K562 (cell line): Measurements from ENCODE around the gene PIH1D1. TPM values are rescaled to one million over a fixed set of nuclear protein-coding genes. Genes with fewer than 3 reads are reported as not detected.

Source experiments
- CBFB ChIP-seq: sonication (generic); formaldehyde crosslinking; IDR thresholded peaks from 2 replicates; pipeline ENCODE4 v1.4.0; 2020; ENCODE audit warnings: mild to moderate bottlenecking, missing genetic modification reagents
- CHD2 ChIP-seq: IDR thresholded peaks from 2 replicates; pipeline ENCODE4 v1.6.1; 2011; ENCODE audit warnings: low read depth, low read length
- DDX20 ChIP-seq: fragments of 450-650 bp; IDR thresholded peaks from 2 replicates; pipeline ENCODE4 v1.6.1; 2016; ENCODE audit warnings: missing genetic modification characterization, low read depth, mild to moderate bottlenecking, missing compliant biosample characterization, moderate library complexity
- KDM1A ChIP-seq, 2 experiments: fragments of 450-650 bp; IDR thresholded peaks; 2 replicates each; pipeline ENCODE4 v1.6.1; 2016; ENCODE audit warnings: mild to moderate bottlenecking in 2 of 2
- NCOR1 ChIP-seq: fragments of 450-650 bp; IDR thresholded peaks from 2 replicates; pipeline ENCODE4 v1.6.1; 2016; ENCODE audit warnings: mild to moderate bottlenecking, moderate library complexity
- NFIX ChIP-seq: fragments of 250-450 bp; sonication (Bioruptor Pico); IDR thresholded peaks from 2 replicates; pipeline ENCODE4 v1.4.0; 2020; ENCODE audit warnings: low read depth, mild to moderate bottlenecking, moderate library complexity
- NONO ChIP-seq, 2 experiments: fragments of 200-400 bp in 1 of 2; fragments of 450-650 bp in 1 of 2; formaldehyde crosslinking in 1 of 2; IDR thresholded peaks; 2 replicates each; pipeline ENCODE4 v1.6.1; 2017; ENCODE audit warnings: low read depth in 2 of 2, mild to moderate bottlenecking in 2 of 2, moderate library complexity in 2 of 2, low read length in 1 of 2
- OTX1 ChIP-seq: fragments of 450-650 bp; formaldehyde crosslinking; IDR thresholded peaks from 2 replicates; pipeline ENCODE4 v1.4.0; 2022; ENCODE audit warnings: mild to moderate bottlenecking
- RBM15 ChIP-seq: fragments of 200-400 bp; formaldehyde crosslinking; IDR thresholded peaks from 2 replicates; pipeline ENCODE4 v1.6.1; 2018; ENCODE audit warnings: mild to moderate bottlenecking, low read length, moderate library complexity; ENCODE audit not compliant: insufficient read depth
- RNF2 ChIP-seq: sonication (generic); IDR thresholded peaks from 2 replicates; pipeline ENCODE4 v1.6.1; 2016
- SMAD3 ChIP-seq: fragments of 450-650 bp; formaldehyde crosslinking; conservative IDR thresholded peaks from 2 replicates; pipeline ENCODE4 v1.4.0; 2020; ENCODE audit warnings: mild to moderate bottlenecking
- SMAD4 ChIP-seq: fragments of 250-450 bp; sonication (Bioruptor Pico); conservative IDR thresholded peaks from 2 replicates; pipeline ENCODE4 v1.8.0; 2021; ENCODE audit warnings: inconsistent platforms, mild to moderate bottlenecking, moderate library complexity
- SP1 ChIP-seq: sonication (generic); formaldehyde crosslinking; IDR thresholded peaks from 2 replicates; pipeline ENCODE4 v1.8.1; 2022; ENCODE audit warnings: mild to moderate bottlenecking, missing genetic modification reagents
- SRSF9 ChIP-seq: fragments of 200-400 bp; formaldehyde crosslinking; IDR thresholded peaks from 2 replicates; pipeline ENCODE4 v1.6.1; 2017; ENCODE audit warnings: low read depth, low read length, borderline replicate concordance
- STAG1 ChIP-seq: sonication (generic); formaldehyde crosslinking; IDR thresholded peaks from 2 replicates; pipeline ENCODE4 v1.5.0; 2020; ENCODE audit warnings: missing genetic modification reagents, borderline replicate concordance
- ZNF551 ChIP-seq: fragments of 250-450 bp; sonication (Bioruptor Pico); IDR thresholded peaks from 2 replicates; pipeline ENCODE4 v1.5.0; 2021; ENCODE audit warnings: mild to moderate bottlenecking, moderate library complexity
- ZNF699 ChIP-seq: fragments of 250-450 bp; sonication (Bioruptor Pico); IDR thresholded peaks from 2 replicates; pipeline ENCODE4 v1.8.0; 2021; ENCODE audit warnings: mild to moderate bottlenecking, moderate library complexity; ENCODE audit not compliant: insufficient replicate concordance
- ZSCAN32 ChIP-seq: fragments of 450-650 bp; formaldehyde crosslinking; IDR thresholded peaks from 2 replicates; pipeline ENCODE4 v1.4.0; 2020; ENCODE audit warnings: mild to moderate bottlenecking, moderate library complexity
- polyA plus RNA-seq, 8 experiments: library from polyadenylated mRNA; depleted of rRNA in 4 of 8; stranded (reverse) in 5 of 8; unstranded in 3 of 8; fragments of >200 nt; fragmentation: Nextera tagmentation in 2 of 8; fragmentation: Illumina TruSeq in 1 of 8; extraction: Ambion mirVana in 2 of 8; extraction: Trizol in 1 of 8; gene quantifications; 2 replicates each; pipeline versions ENCODE4 v1.2.1 to v1.2.3, GENCODE V29; 2011 to 2014; ENCODE audit warnings: inconsistent platforms in 1 of 8, missing spikeins in 1 of 8
- total RNA-seq, 7 experiments: library from RNA; depleted of rRNA in 6 of 7; stranded (reverse); fragments of >200 nt in 6 of 7; fragmentation: Illumina TruSeq in 2 of 7; extraction: Trizol in 2 of 7; gene quantifications; 2 replicates each; pipeline versions ENCODE4 v1.2.1 to v1.2.3, GENCODE V29; 2011 to 2021; ENCODE audit warnings: low replicate concordance in 1 of 7
- TF ChIP-seq, protein P1 (sequence below): sonication (generic); formaldehyde crosslinking; IDR thresholded peaks from 2 replicates; pipeline ENCODE4 v1.8.0; 2022; ENCODE audit warnings: mild to moderate bottlenecking, missing genetic modification reagents, borderline replicate concordance
- TF ChIP-seq, protein P2 (sequence below), 2 experiments: fragments of 200-800 bp in 1 of 2; sonication (Bioruptor generic) in 1 of 2; sonication (generic) in 1 of 2; formaldehyde crosslinking in 1 of 2; IDR thresholded peaks in 1 of 2; conservative IDR thresholded peaks in 1 of 2; 2 replicates each; pipeline versions ENCODE4 v1.5.0 to v1.6.1; 2016 to 2020; ENCODE audit warnings: missing compliant biosample characterization in 1 of 2, missing genetic modification characterization in 1 of 2, missing genetic modification reagents in 1 of 2
- TF ChIP-seq, protein P3 (sequence below): sonication (generic); formaldehyde crosslinking; IDR thresholded peaks from 2 replicates; pipeline ENCODE4 v1.8.1; 2022; ENCODE audit warnings: missing genetic modification reagents
- TF ChIP-seq, protein P4 (sequence below): IDR thresholded peaks from 2 replicates; pipeline ENCODE4 v1.6.1; 2016; ENCODE audit warnings: missing genetic modification characterization, missing compliant biosample characterization

PIH1D1 gene
- total and polyA plus RNA-seq, 9 of the 15 experiments (the other 6 are each of a cell fraction or from before 2014, with no cell fraction given) = 26.5 to 224 (median 137) TPM

DNA sequence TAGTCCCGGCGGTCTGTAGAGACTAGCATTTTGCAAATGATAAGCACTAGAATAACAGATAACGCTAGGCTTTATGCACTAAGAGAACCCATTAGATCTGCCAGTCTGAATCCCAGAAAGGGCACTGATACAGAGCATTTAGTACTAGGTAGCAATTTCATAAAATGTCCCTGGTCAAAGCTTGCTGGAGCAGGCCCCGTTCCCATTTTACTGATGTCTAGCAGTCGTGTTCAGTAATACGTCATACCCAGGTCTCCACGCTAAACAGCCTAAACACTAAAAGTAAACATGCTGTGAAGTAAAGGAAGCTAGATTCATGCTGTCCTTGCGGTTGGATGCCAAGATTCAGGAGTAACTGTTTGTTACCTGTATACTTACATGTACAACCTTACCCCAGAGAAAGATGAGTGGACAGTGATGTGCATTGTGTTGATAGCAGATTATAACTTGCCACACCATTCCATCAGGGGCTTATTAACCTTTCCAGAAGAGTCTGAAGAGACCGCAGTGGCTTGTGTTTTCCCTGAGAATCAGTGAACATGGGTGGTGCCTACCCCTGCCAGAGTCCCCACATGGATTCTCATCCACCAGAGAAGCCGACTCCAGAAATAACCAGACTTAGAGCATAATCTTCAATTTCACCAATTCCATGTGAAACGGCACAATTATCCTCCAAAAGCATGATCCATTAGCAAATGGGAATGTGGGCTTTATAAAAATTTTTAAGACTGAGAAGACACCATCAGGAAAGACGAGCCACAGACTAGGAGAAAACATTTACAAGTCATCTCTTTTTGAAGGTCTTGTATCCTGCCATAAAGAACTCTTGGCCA is 41.2 kb upstream of the PIH1D1 start (continued):
- TF ChIP-seq, protein P1, sequence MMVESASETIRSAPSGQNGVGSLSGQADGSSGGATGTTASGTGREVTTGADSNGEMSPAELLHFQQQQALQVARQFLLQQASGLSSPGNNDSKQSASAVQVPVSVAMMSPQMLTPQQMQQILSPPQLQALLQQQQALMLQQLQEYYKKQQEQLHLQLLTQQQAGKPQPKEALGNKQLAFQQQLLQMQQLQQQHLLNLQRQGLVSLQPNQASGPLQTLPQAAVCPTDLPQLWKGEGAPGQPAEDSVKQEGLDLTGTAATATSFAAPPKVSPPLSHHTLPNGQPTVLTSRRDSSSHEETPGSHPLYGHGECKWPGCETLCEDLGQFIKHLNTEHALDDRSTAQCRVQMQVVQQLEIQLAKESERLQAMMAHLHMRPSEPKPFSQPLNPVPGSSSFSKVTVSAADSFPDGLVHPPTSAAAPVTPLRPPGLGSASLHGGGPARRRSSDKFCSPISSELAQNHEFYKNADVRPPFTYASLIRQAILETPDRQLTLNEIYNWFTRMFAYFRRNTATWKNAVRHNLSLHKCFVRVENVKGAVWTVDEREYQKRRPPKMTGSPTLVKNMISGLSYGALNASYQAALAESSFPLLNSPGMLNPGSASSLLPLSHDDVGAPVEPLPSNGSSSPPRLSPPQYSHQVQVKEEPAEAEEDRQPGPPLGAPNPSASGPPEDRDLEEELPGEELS = no peak
- peak; percentile 61; the same call in 1 of the 2 replicates for TF ChIP-seq SP1
- TF ChIP-seq, protein P2, sequence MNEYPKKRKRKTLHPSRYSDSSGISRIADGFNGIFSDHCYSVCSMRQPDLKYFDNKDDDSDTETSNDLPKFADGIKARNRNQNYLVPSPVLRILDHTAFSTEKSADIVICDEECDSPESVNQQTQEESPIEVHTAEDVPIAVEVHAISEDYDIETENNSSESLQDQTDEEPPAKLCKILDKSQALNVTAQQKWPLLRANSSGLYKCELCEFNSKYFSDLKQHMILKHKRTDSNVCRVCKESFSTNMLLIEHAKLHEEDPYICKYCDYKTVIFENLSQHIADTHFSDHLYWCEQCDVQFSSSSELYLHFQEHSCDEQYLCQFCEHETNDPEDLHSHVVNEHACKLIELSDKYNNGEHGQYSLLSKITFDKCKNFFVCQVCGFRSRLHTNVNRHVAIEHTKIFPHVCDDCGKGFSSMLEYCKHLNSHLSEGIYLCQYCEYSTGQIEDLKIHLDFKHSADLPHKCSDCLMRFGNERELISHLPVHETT (CRISPR knock-in tag; conservative IDR thresholded peaks at IDR 0.05 in 1 of 2, IDR thresholded peaks at IDR 0.05 in 1 of 2) = no peak
- no peak for TF ChIP-seq ZSCAN32 (CRISPR knock-in tag)
- no peak for TF ChIP-seq STAG1
- no peak for TF ChIP-seq RNF2
- TF ChIP-seq, protein P3, sequence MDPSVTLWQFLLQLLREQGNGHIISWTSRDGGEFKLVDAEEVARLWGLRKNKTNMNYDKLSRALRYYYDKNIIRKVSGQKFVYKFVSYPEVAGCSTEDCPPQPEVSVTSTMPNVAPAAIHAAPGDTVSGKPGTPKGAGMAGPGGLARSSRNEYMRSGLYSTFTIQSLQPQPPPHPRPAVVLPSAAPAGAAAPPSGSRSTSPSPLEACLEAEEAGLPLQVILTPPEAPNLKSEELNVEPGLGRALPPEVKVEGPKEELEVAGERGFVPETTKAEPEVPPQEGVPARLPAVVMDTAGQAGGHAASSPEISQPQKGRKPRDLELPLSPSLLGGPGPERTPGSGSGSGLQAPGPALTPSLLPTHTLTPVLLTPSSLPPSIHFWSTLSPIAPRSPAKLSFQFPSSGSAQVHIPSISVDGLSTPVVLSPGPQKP (CRISPR knock-in tag) = no peak
- peak; percentile 48; the same call in 1 of the 2 replicates for TF ChIP-seq SMAD3 (CRISPR knock-in tag)
- TF ChIP-seq SRSF9 = no peak
- TF ChIP-seq ZNF699 (CRISPR knock-in tag) = no peak
- TF ChIP-seq RBM15 = no peak
- TF ChIP-seq DDX20 (tag) = no peak
- TF ChIP-seq OTX1 = 0 out of 2 replicates have a peak, but pooled peaks have one; percentile 40
- TF ChIP-seq, protein P4, sequence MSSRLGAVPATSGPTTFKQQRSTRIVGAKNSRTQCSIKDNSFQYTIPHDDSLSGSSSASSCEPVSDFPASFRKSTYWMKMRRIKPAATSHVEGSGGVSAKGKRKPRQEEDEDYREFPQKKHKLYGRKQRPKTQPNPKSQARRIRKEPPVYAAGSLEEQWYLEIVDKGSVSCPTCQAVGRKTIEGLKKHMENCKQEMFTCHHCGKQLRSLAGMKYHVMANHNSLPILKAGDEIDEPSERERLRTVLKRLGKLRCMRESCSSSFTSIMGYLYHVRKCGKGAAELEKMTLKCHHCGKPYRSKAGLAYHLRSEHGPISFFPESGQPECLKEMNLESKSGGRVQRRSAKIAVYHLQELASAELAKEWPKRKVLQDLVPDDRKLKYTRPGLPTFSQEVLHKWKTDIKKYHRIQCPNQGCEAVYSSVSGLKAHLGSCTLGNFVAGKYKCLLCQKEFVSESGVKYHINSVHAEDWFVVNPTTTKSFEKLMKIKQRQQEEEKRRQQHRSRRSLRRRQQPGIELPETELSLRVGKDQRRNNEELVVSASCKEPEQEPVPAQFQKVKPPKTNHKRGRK (tag) = no peak
- no peak for TF ChIP-seq KDM1A (IDR thresholded peaks at IDR 0.05)
- peak; percentile 61; the same call in 1 of the 2 replicates for TF ChIP-seq NCOR1
- no peak for TF ChIP-seq NONO (IDR thresholded peaks at IDR 0.05; ENCODE audit: low read depth in 2 of 2, low read length in 1 of 2)
- TF ChIP-seq CHD2 = peak; percentile 38; the same call in 1 of the 2 replicates
- TF ChIP-seq CBFB (CRISPR knock-in tag) = no peak
- no peak for TF ChIP-seq SMAD4 (CRISPR knock-in tag)
- peak; percentile 92 for TF ChIP-seq ZNF551
- no peak for TF ChIP-seq NFIX (CRISPR knock-in tag)
